DND-41 (cell line): ENCODE results near the gene PCNX1.
A peak's percentile ranks its signal among the peaks of the same experiment; 100 is the strongest.

Experiments
- CTCF ChIP-seq: IDR thresholded peaks from 2 replicates; pipeline ENCODE4 v1.5.1; 2012; ENCODE audit warnings: borderline replicate concordance, low read length, moderate library complexity, mild to moderate bottlenecking; ENCODE audit not compliant: poor library complexity, severe bottlenecking; ENCODE audit errors: extremely low read depth
- EZH2 ChIP-seq: IDR thresholded peaks from 3 replicates; pipeline ENCODE4 v1.6.1; 2012; ENCODE audit warnings: borderline replicate concordance, low read depth, mild to moderate bottlenecking, moderate library complexity, low read length, inconsistent platforms; ENCODE audit not compliant: severe bottlenecking

DNA sequence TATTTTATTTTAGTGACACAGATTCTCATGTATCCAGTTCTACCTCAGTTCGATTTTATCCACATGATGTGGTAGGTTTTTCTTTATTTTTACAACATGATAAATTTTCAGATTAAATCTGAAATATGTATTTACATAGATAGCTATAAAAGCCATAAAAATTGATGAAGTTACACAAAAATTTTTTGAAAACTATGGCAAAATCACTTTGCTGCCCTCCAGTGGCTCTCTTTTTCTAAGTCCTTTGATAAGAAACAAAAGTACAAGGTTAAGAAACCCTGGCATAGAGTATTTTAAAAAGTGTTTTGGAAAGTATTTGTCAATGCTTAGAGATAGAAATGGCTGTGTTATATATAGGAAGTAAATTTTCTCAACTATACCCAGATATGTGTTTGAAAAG, 104.2 kb downstream of the PCNX1 start:
- TF ChIP-seq EZH2 (no peak), CTCF (peak; percentile 36)
